ENCODE measurements around the gene STK32C. TPM values are rescaled to one million over a fixed set of nuclear protein-coding genes. Genes with fewer than 3 reads are reported as not detected.

Gene STK32C
- total RNA-seq, 6 experiments from 2014 or later = 1.6 to 3.5 (median 2.1) TPM

DNA sequence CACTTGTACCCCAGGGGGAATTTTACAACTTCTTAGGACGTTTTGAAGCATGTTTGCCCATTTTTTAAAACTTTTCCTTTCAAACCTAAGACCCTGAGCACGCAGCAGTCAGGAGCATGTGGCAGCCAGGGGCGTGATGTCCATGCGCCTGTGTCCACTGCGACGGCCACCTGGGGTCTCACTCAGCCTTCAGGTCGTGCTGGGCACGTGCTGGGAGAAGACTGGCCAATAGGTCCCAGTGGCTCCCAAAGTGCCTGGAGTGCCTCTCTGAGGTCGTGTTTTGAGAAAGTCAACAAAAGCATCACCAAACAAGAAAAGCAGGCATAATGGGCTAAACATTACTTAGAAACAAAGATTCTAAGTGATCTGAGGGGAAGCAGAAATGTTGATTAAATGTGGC is 39.1 kb upstream of the STK32C start:
- TF ChIP-seq POLR2A (IDR thresholded peaks at IDR 0.05) = no peak
- TF ChIP-seq, protein P1, sequence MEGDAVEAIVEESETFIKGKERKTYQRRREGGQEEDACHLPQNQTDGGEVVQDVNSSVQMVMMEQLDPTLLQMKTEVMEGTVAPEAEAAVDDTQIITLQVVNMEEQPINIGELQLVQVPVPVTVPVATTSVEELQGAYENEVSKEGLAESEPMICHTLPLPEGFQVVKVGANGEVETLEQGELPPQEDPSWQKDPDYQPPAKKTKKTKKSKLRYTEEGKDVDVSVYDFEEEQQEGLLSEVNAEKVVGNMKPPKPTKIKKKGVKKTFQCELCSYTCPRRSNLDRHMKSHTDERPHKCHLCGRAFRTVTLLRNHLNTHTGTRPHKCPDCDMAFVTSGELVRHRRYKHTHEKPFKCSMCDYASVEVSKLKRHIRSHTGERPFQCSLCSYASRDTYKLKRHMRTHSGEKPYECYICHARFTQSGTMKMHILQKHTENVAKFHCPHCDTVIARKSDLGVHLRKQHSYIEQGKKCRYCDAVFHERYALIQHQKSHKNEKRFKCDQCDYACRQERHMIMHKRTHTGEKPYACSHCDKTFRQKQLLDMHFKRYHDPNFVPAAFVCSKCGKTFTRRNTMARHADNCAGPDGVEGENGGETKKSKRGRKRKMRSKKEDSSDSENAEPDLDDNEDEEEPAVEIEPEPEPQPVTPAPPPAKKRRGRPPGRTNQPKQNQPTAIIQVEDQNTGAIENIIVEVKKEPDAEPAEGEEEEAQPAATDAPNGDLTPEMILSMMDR (IDR thresholded peaks at IDR 0.05) = no peak
- Histone ChIP-seq H3K9me3 (no peaks in the 10 kb centered on the region), H3K36me3 (no peaks in the 10 kb centered on the region), H3K27ac (no peak overlapping the region), H3K27me3 (no peaks in the 10 kb centered on the region), H3K4me3 (no peak overlapping the region), H3K4me1 (peaks cover 0 to 8% (median 4%) of the 10 kb centered on the region in 4 donors)
- DNase-seq (peak in 1 of 3 donors; percentile 14), ATAC-seq (no peak)
- intact Hi-C loops (cut with DNase I) = no loop called here
- 84% methylated on average over 8 of the region's 9 CpGs for WGBS (ENCODE audit: insufficient coverage, low coverage, low lambda C conversion rate, missing lambda C conversion rate)

DNA sequence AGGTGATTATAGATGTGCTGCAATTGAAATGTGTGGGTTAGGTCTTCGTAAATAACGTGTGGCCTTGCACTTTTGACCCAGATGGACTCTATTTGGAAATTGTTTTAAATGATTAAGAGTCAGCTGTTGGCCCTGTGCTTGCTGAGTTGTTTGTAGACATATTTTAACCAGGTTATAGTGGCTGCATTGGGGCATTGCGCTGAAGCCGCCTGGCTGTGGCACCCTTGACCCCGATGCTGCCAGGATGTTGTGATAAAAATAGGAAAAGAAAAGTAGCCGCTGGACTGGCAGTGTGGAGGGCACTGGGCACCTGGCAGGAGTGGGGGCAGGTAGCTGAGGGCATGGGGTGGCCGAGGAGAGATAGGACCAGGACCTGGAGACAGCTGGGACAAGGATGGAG is 37.6 kb upstream of the STK32C start:
- no peak for TF ChIP-seq POLR2A (IDR thresholded peaks at IDR 0.05)
- TF ChIP-seq, protein P1 (IDR thresholded peaks at IDR 0.05) = peak in 1 of 4 donors; percentile 14
- peak in 1 of 3 donors; percentile 60 for DNase-seq

DNA sequence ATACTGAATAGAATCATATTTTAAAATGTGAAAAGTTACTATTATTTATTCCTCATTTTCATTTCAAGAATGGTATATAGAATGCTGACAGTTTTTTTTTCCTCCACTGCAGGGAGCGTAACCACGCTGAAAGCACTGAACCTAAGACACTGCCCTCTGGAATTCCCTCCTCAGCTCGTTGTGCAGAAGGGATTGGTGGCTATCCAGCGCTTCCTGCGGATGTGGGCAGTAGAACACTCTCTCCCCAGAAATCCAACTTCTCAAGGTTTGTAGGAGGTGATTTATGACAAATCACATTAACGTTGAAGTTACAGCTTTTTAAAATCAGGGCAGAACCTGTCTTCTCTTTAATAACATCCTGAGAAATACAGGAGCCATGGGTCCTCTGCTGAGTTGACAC is 36.6 kb upstream of the STK32C start:
- Histone ChIP-seq H3K9me3 (no peaks in the 10 kb centered on the region), H3K27ac (no peak overlapping the region), H3K27me3 (no peaks in the 10 kb centered on the region), H3K36me3 (no peaks in the 10 kb centered on the region), H3K4me1 (peaks cover 0 to 8% (median 4%) of the 10 kb centered on the region in 4 donors), H3K4me3 (no peak overlapping the region)
- peak in 1 of 3 donors; percentile 1 for DNase-seq
- ATAC-seq = no peak
- intact Hi-C loops (cut with DNase I) = no loop called here
- 87% methylated on average over 6 of the region's 6 CpGs for WGBS (ENCODE audit: insufficient coverage, low coverage, low lambda C conversion rate, missing lambda C conversion rate)
- no peak for TF ChIP-seq POLR2A (IDR thresholded peaks at IDR 0.05)

More for the DNA sequence above, 37.6 kb upstream of the STK32C start:
- WGBS (ENCODE audit: insufficient coverage, low coverage, low lambda C conversion rate, missing lambda C conversion rate) = 31% methylated on average over 7 of the region's 7 CpGs
- Histone ChIP-seq H3K4me1 (peaks cover 0 to 8% (median 4%) of the 10 kb centered on the region in 4 donors), H3K27ac (no peak overlapping the region), H3K27me3 (no peaks in the 10 kb centered on the region), H3K36me3 (no peaks in the 10 kb centered on the region), H3K9me3 (no peaks in the 10 kb centered on the region), H3K4me3 (no peak overlapping the region)
- intact Hi-C loops (cut with DNase I) = no loop called here
- ATAC-seq = peak; percentile 69 to 94 (median 74)

DNA sequence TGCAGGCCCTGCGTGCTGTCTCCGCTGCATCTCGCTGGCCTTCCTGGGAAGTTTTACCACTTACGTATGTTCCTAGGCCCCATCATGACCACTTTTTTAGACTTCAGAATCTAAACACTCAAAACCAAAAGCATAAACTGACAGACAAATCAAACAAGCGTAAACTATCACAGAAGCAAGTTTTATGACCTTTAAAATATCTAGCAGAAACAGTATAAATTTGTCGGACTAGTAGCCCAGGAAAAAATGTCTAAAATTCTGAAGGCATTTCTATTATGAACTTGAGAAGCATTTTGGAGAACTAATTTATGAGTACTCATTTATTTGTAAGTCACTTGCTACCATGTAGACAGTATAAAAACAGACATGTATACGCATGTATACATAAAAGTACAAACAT is 34.8 kb upstream of the STK32C start:
- no peak for TF ChIP-seq POLR2A (IDR thresholded peaks at IDR 0.05)
- TF ChIP-seq, protein P1 (IDR thresholded peaks at IDR 0.05) = no peak
- H3K27ac ChIP-seq = no peak overlapping the region
- no peaks in the 10 kb centered on the region for H3K9me3 ChIP-seq
- intact Hi-C loops (cut with DNase I) = no loop called here
- H3K36me3 ChIP-seq = no peaks in the 10 kb centered on the region
- WGBS (ENCODE audit: insufficient coverage, low coverage, low lambda C conversion rate, missing lambda C conversion rate) = 85% methylated on average over 7 of the region's 7 CpGs
- ATAC-seq (no peak), DNase-seq (no peak)
- H3K27me3 ChIP-seq = no peaks in the 10 kb centered on the region
- peaks cover 0 to 8% (median 4%) of the 10 kb centered on the region in 4 donors for H3K4me1 ChIP-seq
- no peak overlapping the region for H3K4me3 ChIP-seq

DNA sequence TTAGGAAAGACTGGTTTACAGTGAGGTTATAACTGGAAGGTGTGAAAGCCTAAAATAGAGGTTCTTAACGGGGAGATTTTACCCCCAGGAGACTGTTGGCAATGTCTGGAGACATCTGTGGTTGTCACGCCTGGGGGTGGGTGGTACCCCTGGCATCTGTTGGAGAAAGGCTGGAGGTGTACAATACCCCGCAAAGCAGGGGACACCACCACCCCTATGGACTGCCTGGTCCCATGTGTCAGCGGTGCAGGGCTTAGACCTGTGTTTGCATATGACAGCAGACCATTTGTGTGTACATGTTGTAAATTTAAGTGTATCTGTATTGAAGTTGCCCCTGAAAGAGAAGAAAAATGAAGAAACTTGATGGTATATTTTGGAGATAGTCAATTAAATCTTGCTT is 34.0 kb upstream of the STK32C start:
- H3K27ac ChIP-seq = no peak overlapping the region
- H3K4me3 ChIP-seq = no peak overlapping the region
- H3K4me1 ChIP-seq = peaks cover 0 to 8% (median 4%) of the 10 kb centered on the region in 4 donors
- ATAC-seq (no peak), DNase-seq (no peak)
- H3K27me3 ChIP-seq = no peaks in the 10 kb centered on the region
- intact Hi-C loops (cut with DNase I) = no loop called here
- no peaks in the 10 kb centered on the region for H3K9me3 ChIP-seq
- WGBS (ENCODE audit: insufficient coverage, low coverage, low lambda C conversion rate, missing lambda C conversion rate) = 94% methylated on average over 2 of the region's 4 CpGs
- no peak for TF ChIP-seq POLR2A (IDR thresholded peaks at IDR 0.05)
- TF ChIP-seq, protein P1 (IDR thresholded peaks at IDR 0.05) = no peak
- H3K36me3 ChIP-seq = no peaks in the 10 kb centered on the region

All from right lobe of liver (tissue), 6 donors.